ENCODE data around the gene THAP3.

- TF ChIP-seq EZH2 (IDR thresholded peaks at IDR 0.05; ENCODE audit: borderline replicate concordance, low read length) (no peak), CTCF (IDR thresholded peaks at IDR 0.05; ENCODE audit: low read length) (no peak)
Measured at GRCh38 chr1:6603238-6603914, 21.3 kb upstream of the THAP3 start.
